ENCODE results near the gene APIP.

Gene APIP

GRCh38 chr11:34916015-34916842, at the start of gene APIP, which contains the start of gene PDHX:
APIP (minus strand) TSS chr11:34916379; CDS start chr11:34916284, 95 bp downstream.
PDHX (plus strand) TSS chr11:34916618; CDS start chr11:34916656, 38 bp downstream.
- DNase-seq: peak; percentile 97

GRCh38 chr11:34964610-34965331, 48.6 kb upstream of the APIP start:
- DNase-seq: no peak

- no peak for DNase-seq
Observed at GRCh38 chr11:34963351-34963750, 47.2 kb upstream of the APIP start.

GRCh38 chr11:34962034-34962433, 45.9 kb upstream of the APIP start:
- DNase-seq: no peak

- DNase-seq: no peak
Observed at GRCh38 chr11:34960277-34960676, 44.1 kb upstream of the APIP start.

- no peak for DNase-seq
Observed at GRCh38 chr11:34959770-34960169, 43.6 kb upstream of the APIP start.

- DNase-seq: no peak
Observed at GRCh38 chr11:34957606-34958005, 41.4 kb upstream of the APIP start.

- DNase-seq: no peak
Observed at GRCh38 chr11:34957206-34957605, 41.0 kb upstream of the APIP start.

GRCh38 chr11:34953955-34954354, 37.8 kb upstream of the APIP start:
- DNase-seq: no peak

GRCh38 chr11:34948696-34949095, 32.5 kb upstream of the APIP start:
- DNase-seq: no peak

- DNase-seq: no peak
Observed at GRCh38 chr11:34944692-34945091, 28.5 kb upstream of the APIP start.

- DNase-seq: no peak
Observed at GRCh38 chr11:34941688-34942087, 25.5 kb upstream of the APIP start.

- DNase-seq: no peak
Observed at GRCh38 chr11:34940026-34940677, 24.0 kb upstream of the APIP start.

- DNase-seq: no peak
Observed at GRCh38 chr11:34938611-34939010, 22.4 kb upstream of the APIP start.

GRCh38 chr11:34936945-34937629, 20.9 kb upstream of the APIP start:
- DNase-seq: no peak

GRCh38 chr11:34929794-34930763, 13.9 kb upstream of the APIP start:
- no peak for DNase-seq

- DNase-seq: no peak
Observed at GRCh38 chr11:34928960-34929680, 12.9 kb upstream of the APIP start.

- no peak for DNase-seq
Observed at GRCh38 chr11:34928268-34928959, 12.2 kb upstream of the APIP start.

- no peak for DNase-seq
Observed at GRCh38 chr11:34926831-34927132, 10.6 kb upstream of the APIP start.

- no peak for DNase-seq
Observed at GRCh38 chr11:34926101-34926830, 10.1 kb upstream of the APIP start.
